Eye (tissue), 1 donor: ENCODE measurements around the gene LTBP1.

ENCODE experiments used
- DNase-seq: peaks from one replicate; pipeline ENCODE4 v3.0.0-alpha.2; 2015

Gene LTBP1

DNA sequence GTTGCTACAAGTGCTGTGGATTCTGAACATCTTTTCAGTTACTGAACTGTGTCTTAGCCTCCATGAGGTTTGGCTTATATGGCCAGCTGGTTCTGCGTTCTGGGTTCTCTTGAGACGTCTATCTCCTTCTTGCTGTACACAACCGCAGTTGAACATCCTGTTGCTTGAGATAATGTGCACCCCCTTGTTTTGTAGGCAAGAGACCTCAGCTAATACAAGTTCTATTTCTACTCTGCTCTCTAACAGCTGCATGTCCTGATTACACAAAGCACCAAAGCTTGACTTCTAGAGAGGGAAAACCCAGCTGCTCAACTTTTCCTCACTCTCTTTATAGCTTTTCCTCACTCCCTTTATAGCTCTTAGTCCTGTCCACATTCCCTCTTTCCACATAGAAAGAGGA is 176.0 kb downstream of the LTBP1 start:
- DNase-seq, result no peak

GRCh38 chr2:33123216-33123615 is 176.5 kb downstream of the LTBP1 start:
- no peak for DNase-seq

DNA sequence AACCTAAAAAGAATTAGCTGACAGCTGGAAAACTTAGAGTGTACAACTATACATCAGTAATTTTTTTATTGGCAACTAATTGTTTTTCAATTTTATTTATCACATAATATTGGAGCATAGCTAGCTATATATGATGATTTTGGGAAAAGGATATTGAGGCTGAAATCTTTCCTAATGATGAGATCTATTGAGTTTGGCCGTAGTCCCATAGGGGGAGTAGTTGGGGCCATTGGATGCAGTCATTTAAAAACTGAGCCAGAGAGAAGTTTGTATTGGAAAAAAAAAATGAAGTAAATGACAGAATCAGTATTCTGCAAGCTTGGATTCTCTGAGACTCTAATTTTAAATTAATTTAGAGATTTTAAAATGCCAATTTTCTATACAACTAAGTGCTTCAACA is 179.8 kb downstream of the LTBP1 start:
- no peak for DNase-seq

GRCh38 chr2:33126958-33127357 is 180.2 kb downstream of the LTBP1 start:
- DNase-seq, result no peak

DNA sequence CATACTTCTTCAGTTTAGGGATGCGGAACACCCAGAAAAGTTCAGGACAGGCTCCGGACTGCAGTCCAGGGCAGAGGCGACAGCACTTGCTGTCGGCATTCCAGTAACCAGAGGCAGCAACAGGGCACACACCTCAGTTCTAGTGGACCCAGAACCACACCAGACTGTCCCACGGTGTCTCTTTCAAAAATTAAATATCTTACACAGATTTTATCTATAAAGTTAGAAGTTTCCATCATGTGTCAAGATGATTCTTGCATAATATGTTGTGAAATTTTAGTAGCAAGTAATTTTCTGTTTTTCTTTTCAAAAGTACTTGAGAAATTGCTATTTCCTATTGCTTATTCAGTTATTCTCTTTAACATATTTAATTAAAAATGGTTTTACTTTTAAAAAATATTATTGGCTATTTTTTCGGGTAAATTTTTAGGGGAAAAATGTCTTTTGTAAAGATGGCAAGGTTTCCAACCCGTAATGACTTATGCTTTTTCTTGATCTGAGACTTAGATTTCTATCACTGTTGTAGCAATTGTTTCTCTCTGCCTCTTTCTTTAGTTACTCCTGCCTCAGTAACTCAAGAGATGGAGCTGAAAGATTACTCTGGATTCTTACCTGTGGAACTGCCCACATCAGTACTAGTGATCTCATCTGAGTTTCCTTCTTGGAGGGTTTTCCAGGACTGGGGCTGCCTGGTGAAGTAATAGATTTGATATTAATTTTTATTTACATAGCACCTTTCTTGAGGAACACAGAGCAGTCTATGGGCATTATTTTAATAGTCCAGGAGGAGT is 182.7 kb downstream of the LTBP1 start:
- DNase-seq, result no peak

- DNase-seq, result no peak
These were observed 183.3 kb downstream of the LTBP1 start for GRCh38 chr2:33130054-33130447.

- DNase-seq, result no peak
These were observed 183.8 kb downstream of the LTBP1 start for GRCh38 chr2:33130544-33130943.

- no peak for DNase-seq
These were observed 184.4 kb downstream of the LTBP1 start for GRCh38 chr2:33131111-33131510.

GRCh38 chr2:33131749-33132148 is 185.0 kb downstream of the LTBP1 start:
- peak; percentile 26 for DNase-seq

DNA sequence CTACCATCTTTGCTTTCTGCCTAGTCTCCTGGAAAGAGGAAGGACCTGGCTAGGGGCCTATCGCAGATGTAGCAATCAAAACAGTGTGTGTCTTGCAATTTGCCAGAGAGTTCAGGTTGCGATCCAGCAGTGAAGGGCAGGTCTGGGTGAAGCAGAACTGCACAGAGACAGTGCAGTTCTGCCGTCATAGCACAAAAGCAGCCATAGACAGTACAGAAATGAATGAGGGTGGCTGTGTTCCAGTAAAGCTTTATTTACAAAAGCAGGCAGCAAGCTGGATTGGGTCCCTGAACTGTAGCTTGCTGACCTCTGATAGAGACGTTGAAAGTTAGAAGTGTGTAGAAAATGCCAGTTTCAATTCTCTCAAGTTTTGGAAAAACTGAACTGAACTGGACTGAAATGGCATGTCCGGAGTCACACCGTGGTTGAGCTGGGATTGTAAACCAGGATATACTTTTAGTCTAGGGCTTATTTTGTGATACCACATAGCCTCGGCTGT is 186.8 kb downstream of the LTBP1 start:
- peak; percentile 34 for DNase-seq

DNA sequence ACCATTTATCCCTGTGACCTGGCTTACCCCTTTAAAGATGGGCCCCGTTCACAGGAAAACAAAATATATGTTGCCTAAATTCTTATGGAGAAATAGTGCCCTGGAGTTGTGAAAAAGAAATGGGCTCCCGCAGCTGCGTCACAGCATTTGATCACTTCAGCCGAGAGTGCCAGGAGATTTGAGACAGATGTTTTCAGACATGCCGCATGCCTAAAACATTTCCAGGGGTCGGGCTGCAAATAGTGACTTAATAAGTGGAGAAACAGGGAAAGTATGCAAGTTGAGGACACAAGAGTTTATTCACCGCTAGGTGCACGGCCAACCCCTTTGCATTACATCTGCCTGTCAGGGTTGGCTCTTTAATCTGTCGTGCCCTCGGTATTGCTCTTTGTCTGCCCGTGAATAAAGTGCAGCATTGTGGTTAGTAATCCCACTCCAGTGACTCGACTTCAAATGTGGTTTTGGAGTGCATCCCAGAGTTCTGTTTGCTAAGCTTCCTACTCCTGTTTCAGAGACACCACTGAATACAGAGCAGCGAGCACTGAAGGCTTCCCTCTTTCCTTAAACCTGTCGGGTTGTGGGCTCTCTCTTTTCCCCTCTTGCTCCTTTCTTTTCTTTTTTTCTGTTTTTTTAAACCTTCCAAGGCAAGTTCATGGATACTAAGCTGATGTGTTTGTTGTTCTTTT is 187.5 kb downstream of the LTBP1 start:
- peak; percentile 88 for DNase-seq

DNA sequence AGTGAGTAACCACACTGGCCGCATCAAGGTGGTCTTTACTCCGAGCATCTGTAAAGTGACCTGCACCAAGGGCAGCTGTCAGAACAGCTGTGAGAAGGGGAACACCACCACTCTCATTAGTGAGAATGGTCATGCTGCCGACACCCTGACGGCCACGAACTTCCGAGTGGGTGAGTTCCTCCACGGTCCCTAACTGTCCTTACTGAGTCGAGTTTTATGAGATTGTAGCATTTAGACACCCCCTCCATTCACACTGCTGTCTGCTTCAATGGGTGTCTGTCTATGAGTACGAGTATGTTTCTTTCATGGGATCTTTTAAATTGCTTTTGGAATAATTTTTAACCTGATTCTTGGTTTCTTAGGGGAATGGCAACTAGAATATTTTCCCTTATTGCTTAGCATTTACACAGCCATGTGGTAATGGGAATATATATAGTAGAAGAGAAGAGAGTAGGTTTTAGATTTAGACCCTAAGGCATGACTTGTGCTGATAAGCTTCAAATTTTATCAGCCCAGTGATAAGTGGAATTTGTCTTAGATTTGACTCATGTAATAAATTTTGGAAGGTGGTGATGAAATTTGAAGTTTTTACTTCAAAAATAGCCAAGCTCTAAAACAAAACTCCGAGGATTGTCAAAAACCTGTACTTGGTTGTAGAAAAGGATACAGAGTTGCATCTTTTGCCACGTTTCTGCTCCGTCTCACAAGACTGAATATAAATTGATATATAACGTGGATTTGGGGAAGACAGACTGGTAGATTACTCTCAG is 188.2 kb downstream of the LTBP1 start:
- DNase-seq, result no peak

GRCh38 chr2:33135645-33136044 is 188.9 kb downstream of the LTBP1 start:
- DNase-seq, result peak; percentile 22

- DNase-seq, result no peak
These were observed 189.3 kb downstream of the LTBP1 start for GRCh38 chr2:33136056-33136455.

- DNase-seq, result no peak
These were observed 189.8 kb downstream of the LTBP1 start for GRCh38 chr2:33136566-33136965.

GRCh38 chr2:33137331-33137730 is 190.6 kb downstream of the LTBP1 start:
- no peak for DNase-seq

GRCh38 chr2:33139949-33140348 is 193.2 kb downstream of the LTBP1 start:
- no peak for DNase-seq

DNA sequence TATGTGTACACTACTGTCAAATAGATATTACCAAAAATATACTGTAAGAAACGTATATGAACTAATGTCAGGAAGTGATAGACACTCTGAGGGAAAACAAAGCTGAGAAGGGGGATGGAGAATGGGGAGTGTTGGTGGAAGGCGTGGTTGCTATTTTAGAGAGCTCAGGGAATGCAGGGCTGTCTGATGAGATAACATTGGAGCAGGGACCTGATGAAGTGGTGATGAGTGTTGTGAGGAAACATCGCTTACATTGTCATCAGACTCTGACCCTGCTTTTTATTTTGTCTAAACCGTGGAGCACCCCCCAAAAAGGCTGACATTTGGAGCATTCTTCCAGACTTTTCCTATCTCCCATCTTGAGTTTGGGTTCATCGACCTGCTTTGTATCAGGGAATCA is 194.7 kb downstream of the LTBP1 start:
- no peak for DNase-seq

- DNase-seq, result no peak
These were observed 196.1 kb downstream of the LTBP1 start for GRCh38 chr2:33142810-33143209.

GRCh38 chr2:33144243-33144642 is 197.5 kb downstream of the LTBP1 start:
- no peak for DNase-seq

DNA sequence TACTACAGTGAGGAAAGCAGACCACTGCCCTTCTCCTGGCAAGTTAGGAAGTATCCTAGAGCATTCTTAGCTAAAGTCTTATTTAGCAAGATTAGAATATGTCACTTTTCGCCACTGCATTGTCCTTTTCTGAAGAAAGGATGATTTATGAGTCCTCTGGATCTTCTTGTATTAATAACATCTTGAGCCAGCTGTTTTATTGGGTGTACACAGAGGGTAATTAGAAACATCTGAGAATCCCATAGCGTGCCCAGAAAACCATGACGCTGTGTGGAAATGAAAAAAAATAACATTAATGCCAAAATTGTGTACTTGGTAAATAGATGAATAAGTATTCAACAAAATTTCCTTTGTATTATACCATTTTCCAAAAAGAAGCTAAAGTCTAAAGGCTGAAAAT is 198.7 kb downstream of the LTBP1 start:
- DNase-seq, result peak; percentile 53

DNA sequence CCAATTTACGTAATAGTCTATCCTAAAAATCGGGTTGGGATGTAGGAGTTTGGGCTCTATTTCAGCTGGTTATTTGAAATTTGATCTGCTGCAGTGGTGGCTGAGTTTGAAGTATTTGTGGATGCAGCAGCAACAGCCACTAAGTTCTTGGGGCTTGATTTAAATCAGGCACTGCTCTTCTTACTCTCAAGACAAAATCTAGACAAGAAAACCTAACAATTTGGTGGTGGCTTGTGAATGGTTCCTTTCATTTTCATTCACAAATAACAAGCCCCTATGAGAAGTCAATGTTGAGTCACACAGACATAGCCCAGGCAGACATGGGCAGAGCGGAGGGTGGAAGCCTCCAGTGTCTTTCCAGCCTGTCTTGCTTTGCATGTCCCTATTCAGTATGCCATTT is 199.3 kb downstream of the LTBP1 start:
- DNase-seq, result peak; percentile 21

DNA sequence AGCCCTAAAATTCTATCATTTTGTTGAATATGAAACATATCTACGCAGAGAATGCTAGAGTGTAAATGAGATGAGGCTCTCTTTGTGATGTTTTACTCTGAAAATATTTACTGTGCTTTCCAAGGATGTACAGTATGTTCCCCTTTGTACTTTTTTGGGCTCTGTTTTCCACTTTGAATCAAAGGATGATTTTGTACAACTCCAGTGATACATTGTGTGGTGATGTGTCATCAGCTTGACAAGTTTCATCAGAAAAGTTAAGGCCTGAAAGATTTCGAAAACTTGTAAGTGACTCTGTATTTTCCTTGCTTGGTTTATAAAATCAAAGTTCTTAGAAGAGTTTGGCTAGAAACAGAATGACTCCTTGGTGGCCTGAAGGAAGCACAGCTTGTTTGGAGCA is 206.3 kb downstream of the LTBP1 start:
- DNase-seq, result no peak
